D341Med (cell line): ENCODE measurements around the gene GAS2L1.
A peak's percentile ranks its signal among the peaks of the same experiment; 100 is the strongest.

Experiments
- DNase-seq: peaks from one replicate; pipeline ENCODE4 v3.0.0; 2012; ENCODE audit warnings: low spot score

GAS2L1 gene

GRCh38 chr22:29309332-29310064, 3.0 kb downstream of the GAS2L1 start:
- peak; percentile 37 for DNase-seq

- DNase-seq = no peak
Observed at GRCh38 chr22:29310065-29310862, 3.8 kb downstream of the GAS2L1 start.

- peak; percentile 74 for DNase-seq
Observed at GRCh38 chr22:29310863-29311339, 4.5 kb downstream of the GAS2L1 start.

- peak; percentile 36 for DNase-seq
Observed at GRCh38 chr22:29311464-29312217, 5.2 kb downstream of the GAS2L1 start.

DNA sequence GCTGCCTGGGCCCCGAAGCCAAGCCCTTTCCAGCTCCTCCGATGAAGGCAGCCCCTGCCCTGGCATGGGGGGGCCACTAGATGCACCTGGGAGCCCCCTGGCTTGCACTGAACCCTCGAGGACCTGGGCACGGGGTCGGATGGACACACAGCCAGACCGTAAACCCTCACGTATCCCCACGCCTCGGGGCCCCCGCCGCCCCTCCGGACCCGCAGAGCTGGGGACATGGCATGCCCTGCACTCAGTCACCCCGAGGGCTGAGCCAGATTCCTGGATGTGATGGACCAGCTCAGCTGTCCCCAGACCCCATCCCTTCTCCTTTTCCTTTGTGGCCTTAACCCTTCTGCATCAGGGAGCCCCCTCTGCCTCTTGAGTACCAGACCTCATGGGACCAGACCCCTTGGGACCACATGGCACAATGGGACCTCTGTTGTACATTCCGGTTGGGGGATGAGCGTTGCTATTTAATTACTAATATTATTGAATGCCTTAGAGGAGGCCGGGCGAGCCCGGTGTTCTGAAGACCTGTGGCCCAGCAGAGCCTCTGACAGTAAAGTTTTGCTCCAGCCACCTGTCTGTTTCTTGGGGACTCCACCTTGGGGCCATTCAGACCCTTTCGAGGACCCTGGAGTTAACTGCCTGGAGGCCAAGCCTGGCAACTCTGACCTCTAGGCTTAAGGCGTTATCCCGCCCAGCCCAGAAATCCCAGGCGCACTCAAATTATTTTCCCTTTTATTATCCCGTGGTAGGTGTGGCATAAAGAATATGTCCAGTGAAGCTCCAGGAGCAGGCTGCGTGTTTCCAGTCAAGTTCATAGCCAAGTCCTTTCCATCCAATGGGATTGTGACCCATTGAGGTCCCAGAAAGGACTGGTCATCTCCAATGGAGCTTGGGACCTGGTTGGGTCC, 6.0 kb downstream of the GAS2L1 start:
- DNase-seq = peak; percentile 39

GRCh38 chr22:29313126-29313575, 6.7 kb downstream of the GAS2L1 start:
- DNase-seq = peak; percentile 49

DNA sequence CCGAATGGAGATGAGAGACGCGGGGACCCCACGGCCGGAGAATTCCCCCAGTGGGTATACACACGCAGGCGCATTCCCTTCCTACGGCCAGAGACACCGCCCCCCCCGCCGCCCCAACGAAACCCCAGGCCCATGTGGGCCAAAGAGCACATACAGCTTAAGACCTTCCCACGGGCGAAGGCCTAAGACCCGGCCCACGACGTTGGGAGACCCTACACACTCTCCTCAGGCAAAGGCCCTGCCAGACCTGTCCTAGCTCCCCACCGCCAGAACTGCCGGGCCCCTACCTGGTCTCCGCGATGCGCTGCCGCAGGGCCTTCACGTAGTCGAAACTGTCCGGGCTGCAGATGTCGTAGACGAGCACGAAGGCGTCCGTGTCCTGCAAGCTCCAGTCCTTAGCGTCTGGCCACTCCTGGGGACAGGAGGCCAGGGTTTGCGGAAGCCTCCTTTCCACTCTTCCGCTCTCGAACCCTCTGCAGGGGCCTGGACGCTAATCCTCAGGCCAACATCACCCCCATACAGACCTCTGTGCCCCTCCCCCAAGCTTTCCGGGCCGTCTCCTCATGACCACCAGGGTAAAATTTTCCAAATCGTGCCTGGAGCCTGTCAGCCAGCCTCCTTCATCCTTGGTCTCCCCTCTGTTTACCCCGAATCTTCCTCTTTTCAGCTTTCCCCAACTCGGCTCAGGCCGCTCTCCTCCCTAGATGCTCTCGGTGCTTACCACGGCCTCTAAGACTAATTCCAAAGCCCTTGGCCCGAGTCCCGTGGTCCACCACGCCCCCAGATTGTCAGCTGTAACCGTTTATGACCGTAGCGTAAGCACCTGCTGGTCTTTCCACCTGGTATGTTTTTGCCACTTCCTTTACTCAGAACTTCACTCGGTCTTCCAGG, 7.4 kb downstream of the GAS2L1 start:
- DNase-seq = peak; percentile 46

DNA sequence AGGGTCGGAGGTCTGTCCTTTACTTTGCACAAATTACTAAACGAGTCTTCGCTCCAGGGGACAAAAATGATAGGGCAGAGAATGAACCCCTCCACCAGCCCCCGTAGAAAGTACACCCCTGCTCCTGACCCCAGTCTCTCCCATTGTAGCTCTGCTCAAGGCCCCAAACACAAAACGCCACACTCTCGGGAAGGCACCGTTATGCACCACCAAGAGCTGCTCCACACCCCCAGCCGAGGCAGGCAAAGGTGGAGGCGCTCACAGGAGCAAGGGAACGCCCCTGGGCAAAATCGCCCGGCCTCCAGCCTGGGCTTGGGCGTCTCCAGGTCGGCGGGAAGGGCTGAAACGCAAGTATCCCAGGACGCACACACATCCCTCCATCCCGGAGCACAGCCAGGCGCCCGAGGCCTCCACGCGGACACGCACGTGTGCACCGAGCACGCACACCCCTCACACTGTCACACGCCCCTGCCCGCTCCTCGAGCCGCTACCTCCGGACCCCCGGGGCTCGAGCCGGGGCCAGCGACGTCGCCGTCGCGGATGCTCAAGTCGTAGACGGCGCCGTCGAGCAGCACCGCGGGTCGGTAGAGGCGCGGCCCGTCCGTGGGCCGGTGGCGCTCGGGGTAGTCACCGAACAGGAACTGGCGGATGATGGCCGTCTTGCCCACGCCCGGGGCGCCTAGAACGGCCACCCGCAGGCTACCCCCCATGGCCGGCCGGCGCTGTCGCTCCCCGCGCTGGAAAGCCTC, 8.3 kb downstream of the GAS2L1 start:
- no peak for DNase-seq

DNA sequence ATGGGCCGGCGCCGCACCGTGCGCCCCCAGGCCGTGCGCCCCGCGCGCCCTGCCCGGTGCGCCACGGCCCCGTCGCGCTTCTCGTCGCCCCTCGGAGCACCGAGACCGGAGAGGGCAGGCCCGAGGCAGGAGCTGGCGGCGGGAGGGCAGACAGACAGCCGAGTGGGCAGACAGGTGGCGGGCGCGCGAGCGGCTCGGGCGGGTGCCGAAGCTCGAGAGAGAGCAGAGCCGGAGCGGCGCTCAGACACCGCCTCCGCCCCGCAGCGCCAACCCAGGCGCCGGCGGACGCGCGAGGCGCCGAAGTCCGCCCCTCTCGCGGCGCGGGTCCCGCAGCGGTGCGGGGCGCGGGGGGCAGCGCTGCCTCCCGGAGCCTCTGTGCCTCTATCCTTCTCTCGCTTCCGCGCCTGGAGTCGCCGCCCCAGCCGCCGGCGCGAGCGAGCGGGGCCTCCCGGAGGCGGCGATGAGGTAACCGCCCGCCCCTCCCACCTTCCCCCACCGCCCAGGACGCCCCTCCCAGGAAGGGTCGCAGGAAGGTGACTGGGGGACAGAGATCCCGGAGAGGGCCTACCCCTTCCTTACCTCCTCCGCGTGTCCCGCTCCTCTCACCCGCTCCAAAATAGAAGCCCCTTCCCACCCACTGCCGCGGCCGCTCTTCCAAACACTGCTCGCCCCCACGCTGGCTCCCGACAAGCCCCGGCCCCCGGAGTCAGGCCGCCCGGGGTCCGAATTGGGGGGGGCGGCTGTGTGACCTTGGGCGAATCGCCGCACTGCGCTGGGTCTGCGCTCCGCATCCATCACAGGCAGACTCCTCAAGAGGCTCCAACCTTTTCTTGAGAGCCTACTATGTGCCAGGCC, 9.1 kb downstream of the GAS2L1 start, which contains the start of gene RASL10A:
TSS of gene RASL10A (minus strand) at position 412 of the 855 bp plus-strand sequence. CDS start 451 bp downstream, outside the sequence.
- DNase-seq = peak; percentile 84

DNA sequence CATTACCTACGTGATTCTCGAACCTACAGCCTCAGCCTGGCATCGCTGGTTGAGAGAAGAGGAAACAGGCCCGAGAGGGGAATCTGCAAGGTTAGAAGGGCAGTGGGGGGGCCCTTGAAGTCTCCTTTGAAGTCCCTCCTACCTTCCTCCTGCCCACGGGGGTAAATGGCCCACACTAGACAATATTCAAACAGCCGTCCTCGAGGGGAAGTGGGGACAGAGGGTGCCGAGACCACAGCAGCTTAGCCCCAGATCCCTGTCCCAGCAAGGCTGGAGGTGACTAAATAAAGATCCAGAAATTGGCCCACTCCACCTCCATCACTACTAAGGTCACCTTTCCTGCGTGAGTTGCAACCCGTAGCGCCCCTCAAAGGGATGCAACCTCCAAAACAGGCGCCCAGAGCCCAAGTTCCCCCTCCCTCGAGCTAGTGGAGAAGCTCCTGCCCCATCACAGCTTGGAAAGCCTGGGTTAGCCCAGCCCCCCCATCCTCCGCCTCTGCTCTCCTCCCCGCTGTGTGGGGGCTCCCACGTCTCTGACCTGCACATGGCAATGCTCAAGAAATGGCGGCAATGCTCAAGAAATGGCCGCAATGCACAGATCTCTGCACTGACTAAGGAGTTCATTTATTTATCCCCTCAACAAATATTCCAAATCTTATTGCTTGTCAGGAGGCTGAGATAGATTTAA, 9.8 kb downstream of the GAS2L1 start:
- peak; percentile 28 for DNase-seq

GRCh38 chr22:29317827-29318454, 11.5 kb downstream of the GAS2L1 start:
- no peak for DNase-seq

DNA sequence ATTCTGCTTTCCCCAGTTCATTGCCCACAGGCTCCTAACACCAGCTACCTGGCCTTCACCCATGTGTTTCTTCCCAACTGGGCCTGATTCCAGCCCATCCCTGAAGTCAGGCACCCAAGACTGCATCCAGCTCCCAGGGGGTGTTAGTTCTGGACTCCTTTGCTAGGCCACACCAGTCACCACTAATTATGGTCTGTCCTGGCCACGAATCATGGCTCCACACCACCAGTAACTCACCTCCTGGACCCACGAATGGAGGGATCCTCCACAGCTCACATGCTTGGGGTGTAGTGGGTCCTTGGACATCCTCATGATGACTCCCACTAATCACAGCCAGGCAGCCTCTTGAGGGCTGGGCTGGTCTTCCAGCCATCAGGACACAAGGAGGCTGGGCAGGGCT, 12.6 kb downstream of the GAS2L1 start:
- no peak for DNase-seq

DNA sequence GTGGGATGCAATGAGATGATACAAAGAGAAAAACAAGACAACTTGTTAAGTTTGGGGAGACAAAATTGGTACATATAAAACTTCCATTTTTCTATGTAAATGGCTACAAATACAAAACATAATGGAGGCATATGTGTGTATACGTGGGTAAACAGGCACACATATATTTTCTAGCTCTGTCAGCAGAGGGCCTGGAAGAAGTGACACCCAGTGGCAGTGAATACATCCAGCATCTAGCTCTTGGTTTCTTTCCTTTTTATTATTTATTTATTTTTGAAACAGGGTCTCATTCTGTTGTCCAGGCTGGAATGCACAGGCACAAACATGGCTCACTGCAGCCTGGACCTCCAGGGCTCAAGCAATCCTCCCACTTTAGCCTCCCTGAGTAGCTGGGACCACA, 14.1 kb downstream of the GAS2L1 start:
- no peak for DNase-seq

DNA sequence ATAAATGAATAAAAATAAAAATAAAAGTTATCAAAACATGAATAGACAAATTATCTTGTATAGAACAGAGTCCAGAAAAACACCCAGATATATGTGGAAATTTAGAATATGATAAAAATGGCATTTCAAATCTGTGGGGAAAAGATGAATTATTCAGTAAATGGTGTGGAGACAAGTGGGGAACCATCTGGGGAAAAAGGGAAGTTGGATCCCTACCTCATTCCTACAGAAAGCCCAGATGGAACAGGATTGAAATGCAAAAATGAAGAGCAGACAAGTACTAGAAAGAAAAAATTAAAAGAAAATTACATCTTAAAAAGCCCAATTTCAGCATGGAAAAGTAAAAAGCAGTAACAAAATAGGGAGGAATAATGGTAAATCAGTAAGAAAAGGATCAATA, 17.2 kb downstream of the GAS2L1 start:
- DNase-seq = no peak

GRCh38 chr22:29325356-29325755, 18.9 kb downstream of the GAS2L1 start:
- DNase-seq = no peak

DNA sequence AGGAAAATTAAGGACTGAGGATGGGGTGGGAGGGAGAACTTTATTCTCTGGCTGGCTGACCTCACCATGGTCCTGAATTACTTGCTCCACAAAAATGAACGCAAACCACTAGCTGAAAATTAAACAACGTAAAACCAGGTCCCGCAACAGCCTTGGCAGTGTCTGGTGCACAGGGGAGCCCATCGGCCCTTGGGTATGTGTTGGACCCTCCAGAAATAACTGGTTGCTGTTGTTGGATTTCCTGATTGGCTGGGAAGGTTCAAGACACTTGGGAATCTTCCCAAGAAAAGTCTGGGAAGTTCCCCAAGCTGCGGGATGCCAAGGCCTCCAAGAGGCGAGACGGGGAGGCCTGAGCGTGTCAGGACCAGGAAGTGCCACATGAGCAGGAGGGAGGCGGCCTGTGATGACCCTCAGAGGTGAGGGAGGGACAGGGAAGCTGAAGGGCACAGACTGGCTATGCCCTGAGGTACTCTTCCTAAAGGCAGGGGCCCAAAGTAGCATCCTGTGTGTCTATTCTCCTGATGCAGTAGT, 19.4 kb downstream of the GAS2L1 start:
- DNase-seq = no peak

GRCh38 chr22:29326481-29326880, 20.0 kb downstream of the GAS2L1 start:
- DNase-seq = no peak
